MM.1S (cell line): ENCODE data around the gene ZNF747.

Experiments used
- DNase-seq: peaks from one replicate; pipeline ENCODE4 v3.0.0-alpha.2; 2015
- H2AFZ ChIP-seq: fragments of 300-600 bp; sonication (generic); 2 replicates; pipeline ENCODE4 v1.6.0; 2016; ENCODE audit warnings: antibody characterized with exemption, low read length
- H3F3A ChIP-seq: fragments of 300-600 bp; sonication (generic); 2 replicates; pipeline ENCODE4 v1.6.1; 2016; ENCODE audit warnings: mild to moderate bottlenecking, antibody characterized with exemption, low read length, moderate library complexity, mixed read lengths; ENCODE audit not compliant: insufficient read depth
- H3K27ac ChIP-seq: fragments of 300-600 bp; sonication (generic); 2 replicates; pipeline ENCODE4 v1.5.1; 2016; ENCODE audit warnings: mild to moderate bottlenecking, low read length
- H3K27me3 ChIP-seq: fragments of 300-600 bp; sonication (generic); replicated peaks from 2 replicates; pipeline ENCODE4 v1.6.0; 2016; ENCODE audit warnings: low read length; ENCODE audit not compliant: insufficient read depth
- H3K36me3 ChIP-seq: fragments of 300-600 bp; sonication (generic); replicated peaks from 2 replicates; pipeline ENCODE4 v1.6.1; 2016; ENCODE audit warnings: mild to moderate bottlenecking, low read length, mixed read lengths; ENCODE audit not compliant: insufficient read depth
- H3K4me1 ChIP-seq: fragments of 300-600 bp; sonication (generic); 2 replicates; pipeline ENCODE4 v1.6.1; 2016; ENCODE audit warnings: low read length, mixed read lengths
- H3K4me2 ChIP-seq: fragments of 300-600 bp; sonication (generic); 2 replicates; pipeline ENCODE4 v1.6.0; 2016; ENCODE audit warnings: low read depth, low read length
- H3K4me3 ChIP-seq: fragments of 300-600 bp; sonication (generic); 2 replicates; pipeline ENCODE4 v1.5.1; 2016; ENCODE audit warnings: low read length, mixed read lengths
- H3K79me2 ChIP-seq: fragments of 300-600 bp; sonication (generic); 2 replicates; pipeline ENCODE4 v1.6.1; 2016; ENCODE audit warnings: mixed run types, low read length, mixed read lengths
- H3K9ac ChIP-seq: fragments of 300-600 bp; sonication (generic); 2 replicates; pipeline ENCODE4 v1.6.1; 2016; ENCODE audit warnings: low read length, mixed read lengths
- H3K9me2 ChIP-seq: fragments of 300-600 bp; sonication (generic); replicated peaks from 2 replicates; pipeline ENCODE4 v1.6.1; 2016; ENCODE audit warnings: mild to moderate bottlenecking, low read length, mixed read lengths; ENCODE audit not compliant: insufficient read depth
- H3K9me3 ChIP-seq: fragments of 300-600 bp; sonication (generic); replicated peaks from 2 replicates; pipeline ENCODE4 v1.6.1; 2016; ENCODE audit warnings: mild to moderate bottlenecking, low read length, mixed read lengths; ENCODE audit not compliant: insufficient read depth
- H4K20me1 ChIP-seq: fragments of 300-600 bp; sonication (generic); 2 replicates; pipeline ENCODE4 v1.6.1; 2016; ENCODE audit warnings: mild to moderate bottlenecking, low read length, moderate library complexity, mixed read lengths; ENCODE audit not compliant: insufficient read depth
- CTCF ChIP-seq: fragments of 300-600 bp; sonication (generic); IDR thresholded peaks from 2 replicates; pipeline ENCODE4 v1.5.1; 2016; ENCODE audit warnings: antibody characterized with exemption, low read length, mixed read lengths
- EZH2 ChIP-seq: fragments of 300-600 bp; sonication (generic); optimal IDR thresholded peaks from 2 replicates; pipeline ENCODE3; 2017; ENCODE audit warnings: low read depth, mild to moderate bottlenecking, antibody characterized with exemption, low read length, mixed read lengths
- EZH2phosphoT487 ChIP-seq: fragments of 300-600 bp; sonication (generic); IDR thresholded peaks from 2 replicates; pipeline ENCODE4 v1.6.1; 2018; ENCODE audit warnings: antibody characterized with exemption, low read length

The ZNF747 gene

GRCh38 chr16:30574678-30575077 lies 40.0 kb upstream of the ZNF747 start:
- no peaks in the 10 kb centered on the region for H4K20me1 ChIP-seq
- DNase-seq, result no peak
- no peak for TF ChIP-seq EZH2
- TF ChIP-seq EZH2phosphoT487, result no peak
- no peak for TF ChIP-seq CTCF
- no peaks in the 10 kb centered on the region for H3K9me2 ChIP-seq
- H3K79me2 ChIP-seq, result peaks cover 7% of the 10 kb centered on the region; the same call in 1 of the 2 replicates
- no peak overlapping the region for H3K4me3 ChIP-seq
- H3K27ac ChIP-seq, result no peak overlapping the region
- H3K4me2 ChIP-seq, result no peak overlapping the region
- H3F3A ChIP-seq, result peaks cover 8% of the 10 kb centered on the region; the same call in 1 of the 2 replicates
- H3K9me3 ChIP-seq, result no peaks in the 10 kb centered on the region
- H3K9ac ChIP-seq, result no peak overlapping the region
- H3K4me1 ChIP-seq, result no peaks in the 10 kb centered on the region
- no peaks in the 10 kb centered on the region for H3K27me3 ChIP-seq
- no peak overlapping the region for H2AFZ ChIP-seq
- H3K36me3 ChIP-seq, result no peaks in the 10 kb centered on the region

GRCh38 chr16:30571445-30572322 lies 37.0 kb upstream of the ZNF747 start, which contains the start of gene ZNF688:
Gene ZNF688 (minus strand): TSS chr16:30571714. CDS start chr16:30571629, 85 bp downstream.
- Histone ChIP-seq H3K4me3 (peak within 1 kb of the TSS; percentile 74), H3K9ac (peak within 1 kb of the TSS; percentile 84), H3K4me1 (peaks cover 13% of the 10 kb centered on the region), H3K9me3 (no peaks in the 10 kb centered on the region), H4K20me1 (no peaks in the 10 kb centered on the region), H2AFZ (peak within 1 kb of the TSS; percentile 65), H3K27ac (peak within 1 kb of the TSS; percentile 65), H3K4me2 (peak within 1 kb of the TSS; percentile 97), H3K79me2 (peaks cover 7% of the 10 kb centered on the region; the same call in 1 of the 2 replicates), H3K27me3 (no peaks in the 10 kb centered on the region), H3F3A (peaks cover 17% of the 10 kb centered on the region), H3K9me2 (no peaks in the 10 kb centered on the region), H3K36me3 (no peaks in the 10 kb centered on the region)
- TF ChIP-seq EZH2 (no peak), EZH2phosphoT487 (no peak), CTCF (no peak)
- DNase-seq, result peak; percentile 92

GRCh38 chr16:30570636-30571444 lies 36.2 kb upstream of the ZNF747 start:
- Histone ChIP-seq H3K9ac (peak overlapping the region; percentile 84), H3K27ac (peak overlapping the region; percentile 65; the same call in 1 of the 2 replicates), H3K79me2 (peaks cover 7% of the 10 kb centered on the region; the same call in 1 of the 2 replicates), H3K27me3 (no peaks in the 10 kb centered on the region), H3K9me2 (no peaks in the 10 kb centered on the region), H3K4me1 (peaks cover 13% of the 10 kb centered on the region), H4K20me1 (no peaks in the 10 kb centered on the region), H3F3A (peaks cover 17% of the 10 kb centered on the region), H3K9me3 (no peaks in the 10 kb centered on the region), H3K4me3 (peak overlapping the region; percentile 74), H3K36me3 (no peaks in the 10 kb centered on the region), H3K4me2 (peak overlapping the region; percentile 97), H2AFZ (peak overlapping the region; percentile 65)
- no peak for TF ChIP-seq CTCF
- no peak for TF ChIP-seq EZH2phosphoT487
- TF ChIP-seq EZH2, result no peak
- no peak for DNase-seq
